ENCODE results near the gene FOXN3.

The FOXN3 gene

GRCh38 chr14:89343356-89343755, 73.7 kb downstream of the FOXN3 start:
- no peak overlapping the region for H3K9ac ChIP-seq (ENCODE audit: insufficient read length, low read depth)
- no peak overlapping the region for H3K4me3 ChIP-seq (ENCODE audit: insufficient read length, low read depth)
- peaks cover 15% of the 10 kb centered on the region for H3K36me3 ChIP-seq (ENCODE audit: insufficient read depth, insufficient read length, low read length)
- no peaks in the 10 kb centered on the region for H3K9me3 ChIP-seq (ENCODE audit: insufficient read depth, low read length)
- DNase-seq (ENCODE audit: low read depth, low spot score): no peak
- no peak for TF ChIP-seq ZNF274 (IDR thresholded peaks at IDR 0.05; ENCODE audit: low read depth, low read length)
- H3K27me3 ChIP-seq (ENCODE audit: insufficient read depth, insufficient read length): no peaks in the 10 kb centered on the region
- H3K4me1 ChIP-seq (ENCODE audit: insufficient read depth, insufficient read length): peaks cover 2% of the 10 kb centered on the region

- DNase-seq (ENCODE audit: low read depth, low spot score): no peak
- no peak for TF ChIP-seq ZNF274 (IDR thresholded peaks at IDR 0.05; ENCODE audit: low read depth, low read length)
- no peak for TF ChIP-seq SUZ12 (IDR thresholded peaks at IDR 0.05; ENCODE audit: extremely low read depth, insufficient read depth, insufficient read length)
- TF ChIP-seq YY1 (IDR thresholded peaks at IDR 0.05; ENCODE audit: insufficient read depth, insufficient read length): no peak
- H3K9ac ChIP-seq (ENCODE audit: insufficient read length, low read depth): no peak overlapping the region
- peaks cover 9% of the 10 kb centered on the region for H3K36me3 ChIP-seq (ENCODE audit: insufficient read depth, insufficient read length, low read length)
- H3K9me3 ChIP-seq (ENCODE audit: insufficient read depth, low read length): no peaks in the 10 kb centered on the region
- H3K27me3 ChIP-seq (ENCODE audit: insufficient read depth, insufficient read length): no peaks in the 10 kb centered on the region
- H3K4me1 ChIP-seq (ENCODE audit: insufficient read depth, insufficient read length): peaks cover 4% of the 10 kb centered on the region
- no peak overlapping the region for H3K4me3 ChIP-seq (ENCODE audit: insufficient read length, low read depth)
Observed at GRCh38 chr14:89342049-89342448, 75.0 kb downstream of the FOXN3 start.

- no peak for TF ChIP-seq ZNF274 (IDR thresholded peaks at IDR 0.05; ENCODE audit: low read depth, low read length)
- no peak for TF ChIP-seq SUZ12 (IDR thresholded peaks at IDR 0.05; ENCODE audit: extremely low read depth, insufficient read depth, insufficient read length)
- no peak for TF ChIP-seq YY1 (IDR thresholded peaks at IDR 0.05; ENCODE audit: insufficient read depth, insufficient read length)
- Histone ChIP-seq H3K4me1 (ENCODE audit: insufficient read depth, insufficient read length) (peaks cover 4% of the 10 kb centered on the region), H3K9me3 (ENCODE audit: insufficient read depth, low read length) (no peaks in the 10 kb centered on the region), H3K4me3 (ENCODE audit: insufficient read length, low read depth) (no peak overlapping the region), H3K36me3 (ENCODE audit: insufficient read depth, insufficient read length, low read length) (peaks cover 5% of the 10 kb centered on the region), H3K9ac (ENCODE audit: insufficient read length, low read depth) (no peak overlapping the region), H3K27me3 (ENCODE audit: insufficient read depth, insufficient read length) (no peaks in the 10 kb centered on the region)
- no peak for DNase-seq (ENCODE audit: low read depth, low spot score)
Observed at GRCh38 chr14:89340200-89341181, 76.5 kb downstream of the FOXN3 start.

- no peak overlapping the region for H3K9ac ChIP-seq (ENCODE audit: insufficient read length, low read depth)
- H3K9me3 ChIP-seq (ENCODE audit: insufficient read depth, low read length): no peaks in the 10 kb centered on the region
- H3K27me3 ChIP-seq (ENCODE audit: insufficient read depth, insufficient read length): no peaks in the 10 kb centered on the region
- no peak for DNase-seq (ENCODE audit: low read depth, low spot score)
- TF ChIP-seq ZNF274 (IDR thresholded peaks at IDR 0.05; ENCODE audit: low read depth, low read length): no peak
- no peak for TF ChIP-seq SUZ12 (IDR thresholded peaks at IDR 0.05; ENCODE audit: extremely low read depth, insufficient read depth, insufficient read length)
- H3K36me3 ChIP-seq (ENCODE audit: insufficient read depth, insufficient read length, low read length): peaks cover 5% of the 10 kb centered on the region
- peaks cover 4% of the 10 kb centered on the region for H3K4me1 ChIP-seq (ENCODE audit: insufficient read depth, insufficient read length)
- H3K4me3 ChIP-seq (ENCODE audit: insufficient read length, low read depth): no peak overlapping the region
Observed at GRCh38 chr14:89339579-89339978, 77.5 kb downstream of the FOXN3 start.

- H3K4me3 ChIP-seq (ENCODE audit: insufficient read length, low read depth): no peak overlapping the region
- peaks cover 2% of the 10 kb centered on the region for H3K36me3 ChIP-seq (ENCODE audit: insufficient read depth, insufficient read length, low read length)
- no peaks in the 10 kb centered on the region for H3K27me3 ChIP-seq (ENCODE audit: insufficient read depth, insufficient read length)
- TF ChIP-seq YY1 (IDR thresholded peaks at IDR 0.05; ENCODE audit: insufficient read depth, insufficient read length): no peak
- TF ChIP-seq ZNF274 (IDR thresholded peaks at IDR 0.05; ENCODE audit: low read depth, low read length): no peak
- TF ChIP-seq SUZ12 (IDR thresholded peaks at IDR 0.05; ENCODE audit: extremely low read depth, insufficient read depth, insufficient read length): no peak
- no peak overlapping the region for H3K9ac ChIP-seq (ENCODE audit: insufficient read length, low read depth)
- DNase-seq (ENCODE audit: low read depth, low spot score): no peak
- H3K9me3 ChIP-seq (ENCODE audit: insufficient read depth, low read length): no peaks in the 10 kb centered on the region
- peaks cover 4% of the 10 kb centered on the region for H3K4me1 ChIP-seq (ENCODE audit: insufficient read depth, insufficient read length)
Observed at GRCh38 chr14:89339158-89339557, 77.9 kb downstream of the FOXN3 start.

- H3K9ac ChIP-seq (ENCODE audit: insufficient read length, low read depth): peak overlapping the region; percentile 8
- DNase-seq (ENCODE audit: low read depth, low spot score): no peak
- no peaks in the 10 kb centered on the region for H3K27me3 ChIP-seq (ENCODE audit: insufficient read depth, insufficient read length)
- no peak overlapping the region for H3K4me3 ChIP-seq (ENCODE audit: insufficient read length, low read depth)
- H3K36me3 ChIP-seq (ENCODE audit: insufficient read depth, insufficient read length, low read length): no peaks in the 10 kb centered on the region
- TF ChIP-seq YY1 (IDR thresholded peaks at IDR 0.05; ENCODE audit: insufficient read depth, insufficient read length): no peak
- no peak for TF ChIP-seq SUZ12 (IDR thresholded peaks at IDR 0.05; ENCODE audit: extremely low read depth, insufficient read depth, insufficient read length)
- TF ChIP-seq ZNF274 (IDR thresholded peaks at IDR 0.05; ENCODE audit: low read depth, low read length): no peak
- peaks cover 2% of the 10 kb centered on the region for H3K4me1 ChIP-seq (ENCODE audit: insufficient read depth, insufficient read length)
- no peaks in the 10 kb centered on the region for H3K9me3 ChIP-seq (ENCODE audit: insufficient read depth, low read length)
Observed at GRCh38 chr14:89336338-89336737, 80.7 kb downstream of the FOXN3 start.

- no peak overlapping the region for H3K4me3 ChIP-seq (ENCODE audit: insufficient read length, low read depth)
- H3K4me1 ChIP-seq (ENCODE audit: insufficient read depth, insufficient read length): no peaks in the 10 kb centered on the region
- H3K9ac ChIP-seq (ENCODE audit: insufficient read length, low read depth): no peak overlapping the region
- TF ChIP-seq SUZ12 (IDR thresholded peaks at IDR 0.05; ENCODE audit: extremely low read depth, insufficient read depth, insufficient read length): no peak
- TF ChIP-seq YY1 (IDR thresholded peaks at IDR 0.05; ENCODE audit: insufficient read depth, insufficient read length): no peak
- no peak for TF ChIP-seq ZNF274 (IDR thresholded peaks at IDR 0.05; ENCODE audit: low read depth, low read length)
- no peaks in the 10 kb centered on the region for H3K27me3 ChIP-seq (ENCODE audit: insufficient read depth, insufficient read length)
- H3K36me3 ChIP-seq (ENCODE audit: insufficient read depth, insufficient read length, low read length): peaks cover 3% of the 10 kb centered on the region
- H3K9me3 ChIP-seq (ENCODE audit: insufficient read depth, low read length): no peaks in the 10 kb centered on the region
- DNase-seq (ENCODE audit: low read depth, low spot score): no peak
Observed at GRCh38 chr14:89332031-89332430, 85.0 kb downstream of the FOXN3 start.

Data from NT2/D1 (cell line).